Keratinocyte (primary cell): ENCODE results near the gene PPME1.
A peak's percentile ranks its signal among the peaks of the same experiment; 100 is the strongest.

Experiments used
- EZH2 ChIP-seq: IDR thresholded peaks from one replicate; pipeline ENCODE4 v1.6.1; 2012; ENCODE audit warnings: inconsistent platforms, mild to moderate bottlenecking, low read length, moderate library complexity
- TF ChIP-seq, protein P1 (sequence below), 3 experiments: IDR thresholded peaks in 1 of 3; conservative IDR thresholded peaks in 1 of 3; optimal IDR thresholded peaks in 1 of 3; 2 replicates in 2 of 3; 3 replicates in 1 of 3; pipeline versions ENCODE3 to v1.5.1; 2011; ENCODE audit warnings: low read length in 3 of 3, mild to moderate bottlenecking in 3 of 3, moderate library complexity in 2 of 3, control low read depth in 1 of 3, inconsistent platforms in 1 of 3; ENCODE audit not compliant: insufficient read depth in 2 of 3; ENCODE audit errors: extremely low read depth in 1 of 3

DNA sequence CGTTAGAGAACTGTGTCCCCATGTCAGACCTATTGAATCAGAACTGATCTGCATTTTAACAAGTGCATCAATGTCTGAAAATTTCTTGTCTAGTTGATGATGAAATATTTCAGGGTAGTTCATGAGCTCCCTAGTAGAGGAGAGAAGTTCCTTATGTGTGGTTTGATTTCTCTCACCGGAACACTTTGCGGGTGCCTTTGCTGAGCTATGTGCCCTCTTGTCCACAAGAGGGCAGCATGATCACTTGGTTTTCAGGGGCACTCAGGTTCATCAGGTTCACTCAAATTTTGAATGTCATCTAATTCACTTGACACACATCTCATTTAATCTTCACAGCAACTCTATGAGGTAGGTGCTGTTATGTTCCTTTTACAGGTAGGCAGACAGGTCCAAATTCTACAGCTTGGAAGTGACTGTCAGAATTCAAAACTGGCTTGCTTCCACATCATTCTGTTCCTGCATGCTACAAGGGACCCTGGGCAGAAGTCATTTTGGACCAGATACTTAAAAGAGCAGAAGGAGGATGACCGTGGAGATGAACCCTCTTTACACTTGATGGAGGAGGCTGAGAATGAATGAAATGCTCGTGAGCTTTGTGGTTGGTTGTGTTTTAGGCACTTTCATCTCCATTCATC is 84.8 kb downstream of the PPME1 start:
- TF ChIP-seq, protein P1, sequence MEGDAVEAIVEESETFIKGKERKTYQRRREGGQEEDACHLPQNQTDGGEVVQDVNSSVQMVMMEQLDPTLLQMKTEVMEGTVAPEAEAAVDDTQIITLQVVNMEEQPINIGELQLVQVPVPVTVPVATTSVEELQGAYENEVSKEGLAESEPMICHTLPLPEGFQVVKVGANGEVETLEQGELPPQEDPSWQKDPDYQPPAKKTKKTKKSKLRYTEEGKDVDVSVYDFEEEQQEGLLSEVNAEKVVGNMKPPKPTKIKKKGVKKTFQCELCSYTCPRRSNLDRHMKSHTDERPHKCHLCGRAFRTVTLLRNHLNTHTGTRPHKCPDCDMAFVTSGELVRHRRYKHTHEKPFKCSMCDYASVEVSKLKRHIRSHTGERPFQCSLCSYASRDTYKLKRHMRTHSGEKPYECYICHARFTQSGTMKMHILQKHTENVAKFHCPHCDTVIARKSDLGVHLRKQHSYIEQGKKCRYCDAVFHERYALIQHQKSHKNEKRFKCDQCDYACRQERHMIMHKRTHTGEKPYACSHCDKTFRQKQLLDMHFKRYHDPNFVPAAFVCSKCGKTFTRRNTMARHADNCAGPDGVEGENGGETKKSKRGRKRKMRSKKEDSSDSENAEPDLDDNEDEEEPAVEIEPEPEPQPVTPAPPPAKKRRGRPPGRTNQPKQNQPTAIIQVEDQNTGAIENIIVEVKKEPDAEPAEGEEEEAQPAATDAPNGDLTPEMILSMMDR (optimal IDR thresholded peaks at IDR 0.05 in 1 of 3, IDR thresholded peaks at IDR 0.05 in 1 of 3, conservative IDR thresholded peaks at IDR 0.05 in 1 of 3; ENCODE audit: extremely low read depth in 1 of 3, insufficient read depth in 2 of 3, low read length in 3 of 3), result peak; percentile 89 to 95 (median 92)
- TF ChIP-seq EZH2, result no peak
